DOHH2 (cell line): ENCODE results near the gene DNASE2.

ENCODE experiments used
- H3F3A ChIP-seq: fragments of 200-600 bp; sonication (generic), shearing (Covaris generic); 2 replicates; pipeline ENCODE4 v1.6.0; 2016; ENCODE audit warnings: antibody characterized with exemption, mild to moderate bottlenecking; ENCODE audit not compliant: control insufficient read depth, insufficient read depth
- H3K27ac ChIP-seq: fragments of 200-600 bp; sonication (generic); 2 replicates; pipeline ENCODE4 v1.5.1; 2014; ENCODE audit warnings: low read depth, mild to moderate bottlenecking, low read length, moderate library complexity
- H3K27me3 ChIP-seq: fragments of 200-600 bp; sonication (generic); 2 replicates; pipeline ENCODE4 v1.6.1; 2014; ENCODE audit warnings: mild to moderate bottlenecking, low read length, mixed read lengths; ENCODE audit not compliant: control insufficient read depth
- H3K36me3 ChIP-seq: fragments of 200-600 bp; sonication (generic); 2 replicates; pipeline ENCODE4 v1.6.1; 2014; ENCODE audit warnings: mild to moderate bottlenecking, low read length, moderate library complexity, mixed read lengths; ENCODE audit not compliant: control insufficient read depth
- H3K4me1 ChIP-seq: fragments of 200-600 bp; sonication (generic); 2 replicates; pipeline ENCODE4 v1.6.1; 2014; ENCODE audit warnings: mild to moderate bottlenecking, low read length, mixed read lengths; ENCODE audit not compliant: control insufficient read depth
- H3K4me2 ChIP-seq: fragments of 200-600 bp; sonication (generic); 2 replicates; pipeline ENCODE4 v1.6.0; 2014; ENCODE audit warnings: mild to moderate bottlenecking, low read length, moderate library complexity
- H3K4me3 ChIP-seq: fragments of 200-600 bp; sonication (generic); 2 replicates; pipeline ENCODE4 v1.5.1; 2014; ENCODE audit warnings: mild to moderate bottlenecking, low read length, mixed read lengths
- H3K79me2 ChIP-seq: fragments of 200-600 bp; sonication (generic); 2 replicates; pipeline ENCODE4 v1.6.1; 2014; ENCODE audit warnings: mild to moderate bottlenecking, low read length, mixed read lengths; ENCODE audit not compliant: control insufficient read depth
- H3K9me2 ChIP-seq: fragments of 200-600 bp; sonication (generic); replicated peaks from 2 replicates; pipeline ENCODE4 v1.6.1; 2014; ENCODE audit warnings: mild to moderate bottlenecking, low read length, mixed read lengths; ENCODE audit not compliant: control insufficient read depth
- H3K9me3 ChIP-seq: fragments of 200-600 bp; sonication (generic); 2 replicates; pipeline ENCODE4 v1.6.1; 2014; ENCODE audit warnings: antibody characterized with exemption, low read length, mixed read lengths; ENCODE audit not compliant: control insufficient read depth, insufficient read depth
- H4K20me1 ChIP-seq: fragments of 200-600 bp; sonication (generic); 2 replicates; pipeline ENCODE4 v1.6.0; 2014; ENCODE audit warnings: low read depth, mild to moderate bottlenecking, antibody characterized with exemption, low read length, moderate library complexity; ENCODE audit not compliant: control insufficient read depth, insufficient read depth
- EZH2phosphoT487 ChIP-seq: fragments of 200-600 bp; sonication (generic); IDR thresholded peaks from 2 replicates; pipeline ENCODE4 v1.6.1; 2017; ENCODE audit warnings: borderline replicate concordance, mild to moderate bottlenecking, antibody characterized with exemption, low read length, moderate library complexity, mixed read lengths
- TF ChIP-seq, protein P1 (sequence below): fragments of 200-600 bp; sonication (generic); IDR thresholded peaks from one replicate; pipeline ENCODE4 v1.5.1; 2014; ENCODE audit warnings: antibody characterized with exemption, mild to moderate bottlenecking, low read depth, low read length; ENCODE audit not compliant: poor library complexity, severe bottlenecking

DNASE2 gene

DNA sequence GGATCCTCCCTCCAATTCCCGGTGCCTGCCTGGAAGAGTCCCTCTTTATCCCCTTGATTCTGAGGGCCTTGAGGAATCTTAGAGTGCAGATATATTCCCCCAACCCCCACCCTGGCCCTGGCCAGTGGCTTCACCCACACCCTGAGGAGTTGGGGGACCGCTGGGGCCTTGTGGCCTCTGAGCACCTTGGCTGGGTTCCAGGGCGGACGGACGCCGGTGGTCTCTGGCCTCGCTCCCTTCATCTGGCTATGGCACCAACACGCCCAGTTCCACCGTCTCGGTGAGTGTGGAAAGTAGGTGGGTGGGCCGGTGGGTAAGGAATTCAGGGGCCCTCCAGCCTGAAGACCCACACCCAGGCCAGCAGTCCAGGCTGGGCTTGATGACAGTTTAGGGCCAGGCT lies 37.9 kb downstream of the DNASE2 start:
- H3K27ac ChIP-seq: no peak overlapping the region
- H3K27me3 ChIP-seq: peaks cover 10% of the 10 kb centered on the region
- TF ChIP-seq EZH2phosphoT487: no peak
- H3K4me1 ChIP-seq: peaks cover 31% of the 10 kb centered on the region
- H3K9me3 ChIP-seq: no peaks in the 10 kb centered on the region
- H3F3A ChIP-seq: peaks cover 11% of the 10 kb centered on the region
- H3K79me2 ChIP-seq: no peaks in the 10 kb centered on the region
- H3K4me3 ChIP-seq: no peak overlapping the region
- peaks cover 13% of the 10 kb centered on the region; the same call in 1 of the 2 replicates for H4K20me1 ChIP-seq
- no peak overlapping the region for H3K4me2 ChIP-seq
- no peaks in the 10 kb centered on the region for H3K9me2 ChIP-seq
- no peaks in the 10 kb centered on the region for H3K36me3 ChIP-seq

DNA sequence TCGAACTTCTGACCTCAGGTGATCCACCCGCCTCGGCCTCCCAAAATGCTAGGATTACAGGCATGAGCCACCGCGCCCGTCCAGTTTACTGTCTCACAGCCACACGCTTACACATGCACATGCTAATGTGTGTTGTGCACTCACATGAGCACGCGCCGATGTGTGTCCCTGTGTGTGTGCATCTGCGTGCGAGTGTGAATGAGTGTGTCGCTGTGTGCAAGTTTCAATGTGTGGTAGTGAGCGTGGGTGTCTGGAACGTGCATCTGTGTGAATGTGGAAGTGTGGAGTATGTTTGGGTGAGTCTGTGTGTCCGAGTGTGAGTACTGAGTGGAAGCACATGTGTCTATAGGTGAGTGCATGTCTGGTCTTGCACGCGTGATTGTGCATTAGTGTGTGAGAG lies 38.7 kb downstream of the DNASE2 start:
- Histone ChIP-seq H3K9me2 (no peaks in the 10 kb centered on the region), H3K4me1 (peaks cover 34% of the 10 kb centered on the region), H3K4me2 (no peak overlapping the region), H3K4me3 (no peak overlapping the region), H3K27ac (no peak overlapping the region), H3F3A (peaks cover 12% of the 10 kb centered on the region), H3K27me3 (peaks cover 10% of the 10 kb centered on the region), H3K9me3 (no peaks in the 10 kb centered on the region), H4K20me1 (peaks cover 13% of the 10 kb centered on the region; the same call in 1 of the 2 replicates), H3K36me3 (no peaks in the 10 kb centered on the region), H3K79me2 (no peaks in the 10 kb centered on the region)
- TF ChIP-seq EZH2phosphoT487: no peak
- TF ChIP-seq, protein P1, sequence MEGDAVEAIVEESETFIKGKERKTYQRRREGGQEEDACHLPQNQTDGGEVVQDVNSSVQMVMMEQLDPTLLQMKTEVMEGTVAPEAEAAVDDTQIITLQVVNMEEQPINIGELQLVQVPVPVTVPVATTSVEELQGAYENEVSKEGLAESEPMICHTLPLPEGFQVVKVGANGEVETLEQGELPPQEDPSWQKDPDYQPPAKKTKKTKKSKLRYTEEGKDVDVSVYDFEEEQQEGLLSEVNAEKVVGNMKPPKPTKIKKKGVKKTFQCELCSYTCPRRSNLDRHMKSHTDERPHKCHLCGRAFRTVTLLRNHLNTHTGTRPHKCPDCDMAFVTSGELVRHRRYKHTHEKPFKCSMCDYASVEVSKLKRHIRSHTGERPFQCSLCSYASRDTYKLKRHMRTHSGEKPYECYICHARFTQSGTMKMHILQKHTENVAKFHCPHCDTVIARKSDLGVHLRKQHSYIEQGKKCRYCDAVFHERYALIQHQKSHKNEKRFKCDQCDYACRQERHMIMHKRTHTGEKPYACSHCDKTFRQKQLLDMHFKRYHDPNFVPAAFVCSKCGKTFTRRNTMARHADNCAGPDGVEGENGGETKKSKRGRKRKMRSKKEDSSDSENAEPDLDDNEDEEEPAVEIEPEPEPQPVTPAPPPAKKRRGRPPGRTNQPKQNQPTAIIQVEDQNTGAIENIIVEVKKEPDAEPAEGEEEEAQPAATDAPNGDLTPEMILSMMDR: no peak

DNA sequence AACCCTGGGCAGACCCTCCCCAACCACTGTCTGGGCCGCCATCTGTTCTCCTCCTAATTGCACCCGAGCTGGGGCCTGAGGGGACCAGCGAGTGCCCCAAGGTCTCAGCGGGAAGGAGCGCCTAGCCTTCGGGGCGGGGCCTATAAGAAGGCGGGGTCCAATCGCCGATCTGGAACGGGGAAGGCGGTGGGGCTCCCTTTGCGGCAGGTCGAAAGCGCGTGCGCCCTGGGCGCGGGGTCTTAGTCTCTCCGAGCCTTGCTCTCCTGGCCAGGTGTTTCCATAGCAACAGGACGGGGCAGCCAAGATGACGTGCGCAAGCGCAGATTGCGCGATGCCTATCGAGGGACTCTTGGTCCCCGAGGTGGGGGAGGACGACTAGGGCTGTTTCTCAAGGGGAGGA lies 40.2 kb downstream of the DNASE2 start:
- Histone ChIP-seq H3K4me2 (peak overlapping the region; percentile 23; the same call in 1 of the 2 replicates), H3K4me1 (peaks cover 36% of the 10 kb centered on the region), H3K4me3 (no peak overlapping the region), H3K79me2 (no peaks in the 10 kb centered on the region), H3K36me3 (no peaks in the 10 kb centered on the region), H3K9me2 (no peaks in the 10 kb centered on the region), H3K27me3 (peaks cover 6% of the 10 kb centered on the region), H3F3A (peaks cover 21% of the 10 kb centered on the region), H3K9me3 (no peaks in the 10 kb centered on the region), H4K20me1 (peaks cover 13% of the 10 kb centered on the region; the same call in 1 of the 2 replicates), H3K27ac (no peak overlapping the region)
- TF ChIP-seq, protein P1: no peak
- no peak for TF ChIP-seq EZH2phosphoT487

DNA sequence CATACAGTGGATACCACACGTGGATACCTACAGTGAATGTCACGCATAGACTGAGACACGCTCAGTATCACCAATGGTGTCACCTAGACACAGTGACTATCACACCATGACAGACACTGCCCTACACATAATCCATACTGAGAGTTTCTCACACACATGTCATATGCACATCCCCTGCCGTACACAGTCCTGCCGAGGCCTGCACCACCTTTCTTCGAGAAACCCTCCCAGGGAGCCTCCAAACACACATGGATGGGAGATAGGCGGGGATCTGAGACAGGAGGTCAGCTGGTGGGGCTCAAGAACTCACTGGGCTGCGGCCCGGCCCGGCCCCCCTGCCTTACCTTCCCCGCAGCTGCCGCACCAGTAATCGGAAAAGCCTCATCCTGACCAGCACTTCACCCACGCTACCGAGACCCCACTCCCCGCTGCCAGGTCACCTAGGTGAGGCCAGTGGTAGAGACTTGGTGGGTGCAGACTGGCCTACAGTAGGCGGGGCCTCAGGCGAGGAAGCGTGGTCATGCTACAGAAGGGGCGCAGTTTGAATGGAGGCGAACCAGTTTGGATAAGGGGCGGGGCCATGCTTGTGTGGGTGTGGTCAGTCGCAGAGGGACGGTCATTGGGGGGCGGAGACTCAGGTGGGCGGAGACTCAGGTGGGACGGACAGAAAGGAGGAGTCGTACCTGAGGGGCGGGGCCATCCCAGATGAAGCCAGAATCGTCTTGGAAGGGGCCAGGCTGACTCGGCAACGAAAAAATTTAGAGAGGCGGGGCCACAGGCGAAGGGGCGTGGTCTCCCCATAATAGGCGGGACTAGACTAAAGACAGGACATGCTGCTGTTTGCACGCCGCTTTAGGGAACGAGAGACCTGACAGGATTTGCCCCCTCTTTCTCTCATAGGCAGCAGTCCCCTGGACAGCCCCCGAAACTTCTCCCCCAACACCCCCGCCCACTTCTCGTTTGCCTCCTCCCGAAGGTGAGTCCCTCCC lies 40.9 kb downstream of the DNASE2 start:
- Histone ChIP-seq H3K4me2 (peak overlapping the region; percentile 23; the same call in 1 of the 2 replicates), H3K36me3 (no peaks in the 10 kb centered on the region), H3K79me2 (no peaks in the 10 kb centered on the region), H3K27ac (no peak overlapping the region), H3K4me1 (peaks cover 43% of the 10 kb centered on the region), H3F3A (peaks cover 21% of the 10 kb centered on the region), H4K20me1 (peaks cover 13% of the 10 kb centered on the region; the same call in 1 of the 2 replicates), H3K27me3 (peaks cover 6% of the 10 kb centered on the region), H3K4me3 (0 out of 2 replicates have a peak overlapping the region, but pooled peaks have one; percentile 8), H3K9me2 (no peaks in the 10 kb centered on the region), H3K9me3 (no peaks in the 10 kb centered on the region)
- TF ChIP-seq, protein P1: no peak
- no peak for TF ChIP-seq EZH2phosphoT487
